Liver (tissue), 9 donors: Measurements from ENCODE around the gene CCKAR. TPM values are rescaled to one million over a fixed set of nuclear protein-coding genes. Genes with fewer than 3 reads are reported as not detected.

Source experiments
- DNase-seq: peaks from one replicate; pipeline ENCODE4 v3.0.0-alpha.2; 2017; ENCODE audit warnings: low spot score
- H3K27ac ChIP-seq, 2 donors: one replicate each; pipeline ENCODE4 v1.7.0; 2013; ENCODE audit warnings: inconsistent platforms in 2 of 2, low read length in 2 of 2, control low read depth in 1 of 2, low read depth in 1 of 2, mild to moderate bottlenecking in 1 of 2
- H3K27me3 ChIP-seq, 4 donors: one replicate each; pipeline versions ENCODE4 v1.6.1 to v1.7.0; 2013; ENCODE audit warnings: low read length in 3 of 4, inconsistent platforms in 1 of 4, mild to moderate bottlenecking in 1 of 4, moderate library complexity in 1 of 4; ENCODE audit not compliant: control insufficient read depth in 4 of 4, insufficient read depth in 4 of 4
- H3K36me3 ChIP-seq, 4 donors: one replicate each; pipeline versions ENCODE4 v1.6.1 to v1.7.0; 2013; ENCODE audit warnings: low read length in 3 of 4, mild to moderate bottlenecking in 3 of 4, low read depth in 1 of 4, moderate library complexity in 1 of 4; ENCODE audit not compliant: control insufficient read depth in 4 of 4, insufficient read depth in 3 of 4
- H3K4me1 ChIP-seq, 4 donors: one replicate each; pipeline versions ENCODE4 v1.6.1 to v1.7.0; 2013; ENCODE audit warnings: low read length in 3 of 4, mild to moderate bottlenecking in 3 of 4, moderate library complexity in 1 of 4; ENCODE audit not compliant: control insufficient read depth in 4 of 4, insufficient read depth in 4 of 4
- H3K4me3 ChIP-seq, 3 donors: one replicate each; pipeline versions ENCODE4 v1.6.1 to v1.7.0; 2013; ENCODE audit warnings: low read length in 3 of 3, control low read depth in 1 of 3, low read depth in 1 of 3, mild to moderate bottlenecking in 1 of 3
- H3K9ac ChIP-seq, 2 donors: one replicate each; pipeline ENCODE4 v1.7.0; 2013; ENCODE audit warnings: low read length in 2 of 2, mild to moderate bottlenecking in 2 of 2, moderate library complexity in 2 of 2, control low read depth in 1 of 2, low read depth in 1 of 2
- H3K9me3 ChIP-seq, 4 donors: one replicate each; pipeline versions ENCODE4 v1.6.1 to v1.7.0; 2013; ENCODE audit warnings: low read length in 3 of 4; ENCODE audit not compliant: control insufficient read depth in 4 of 4
- EGR1 ChIP-seq, 2 donors: IDR thresholded peaks; 2 replicates each; pipeline ENCODE4 v1.6.1; 2016 to 2018; ENCODE audit warnings: antibody characterized with exemption in 2 of 2, low read depth in 2 of 2
- FOXA1 ChIP-seq: IDR thresholded peaks from 2 replicates; pipeline ENCODE4 v1.6.1; 2016; ENCODE audit warnings: antibody characterized with exemption
- FOXA2 ChIP-seq: IDR thresholded peaks from 2 replicates; pipeline ENCODE4 v1.6.1; 2016; ENCODE audit warnings: antibody characterized with exemption
- HNF4A ChIP-seq, 2 donors: conservative IDR thresholded peaks; 2 replicates each; pipeline ENCODE4 v1.6.1; 2016; ENCODE audit warnings: antibody characterized with exemption in 2 of 2, mild to moderate bottlenecking in 2 of 2
- HNF4G ChIP-seq: IDR thresholded peaks from 2 replicates; pipeline ENCODE4 v1.6.1; 2016; ENCODE audit warnings: antibody characterized with exemption
- RAD21 ChIP-seq, 2 donors: IDR thresholded peaks; 2 replicates each; pipeline ENCODE4 v1.6.1; 2016; ENCODE audit warnings: antibody characterized with exemption in 2 of 2, mild to moderate bottlenecking in 2 of 2
- RXRA ChIP-seq, 2 donors: IDR thresholded peaks; 2 replicates each; pipeline ENCODE4 v1.6.1; 2017 to 2018; ENCODE audit warnings: antibody characterized with exemption in 2 of 2, mild to moderate bottlenecking in 1 of 2
- SP1 ChIP-seq: IDR thresholded peaks from 2 replicates; pipeline ENCODE4 v1.6.1; 2018; ENCODE audit warnings: antibody characterized with exemption, mild to moderate bottlenecking
- TAF1 ChIP-seq: conservative IDR thresholded peaks from 2 replicates; pipeline ENCODE4 v1.6.1; 2016; ENCODE audit warnings: antibody characterized with exemption, mild to moderate bottlenecking
- YY1 ChIP-seq: IDR thresholded peaks from 2 replicates; pipeline ENCODE4 v1.6.1; 2016; ENCODE audit warnings: antibody characterized with exemption, mild to moderate bottlenecking
- WGBS: extraction: QIAGEN DNeasy Blood & Tissue Kit; methylation state at CpG from one replicate; pipeline ENCODE4 v1.1.7; 2013; 5-methylcytosine and 5-hydroxymethylcytosine counted together
- polyA plus RNA-seq, 2 donors: library from polyadenylated mRNA; stranded (reverse) in 1 of 2; unstranded in 1 of 2; fragments of 200-250 nt in 1 of 2; fragments of >200 nt in 1 of 2; fragmentation: Nextera tagmentation in 1 of 2; extraction: Ambion mirVana in 1 of 2; gene quantifications; one replicate each; pipeline versions ENCODE4 v1.2.1 to v1.2.3, GENCODE V29; 2013 to 2015
- total RNA-seq, 2 donors: library from RNA; depleted of rRNA; stranded (reverse); fragments of >200 nt; gene quantifications; one replicate each; pipeline ENCODE4 v1.2.3, GENCODE V29; 2014
- TF ChIP-seq, protein P1 (sequence below): IDR thresholded peaks from 2 replicates; pipeline ENCODE4 v1.6.1; 2016; ENCODE audit warnings: antibody characterized with exemption
- TF ChIP-seq, protein P2 (sequence below): fragments of 150-350 bp; IDR thresholded peaks from 2 replicates; pipeline ENCODE4 v1.5.1; 2017; ENCODE audit warnings: improper control_type of control experiment, low read depth, low read length; ENCODE audit not compliant: missing input control
- TF ChIP-seq, protein P3 (sequence below): IDR thresholded peaks from 2 replicates; pipeline ENCODE4 v1.6.1; 2016; ENCODE audit warnings: antibody characterized with exemption, mild to moderate bottlenecking
- TF ChIP-seq, protein P4 (sequence below): IDR thresholded peaks from 2 replicates; pipeline ENCODE4 v1.6.1; 2016; ENCODE audit warnings: antibody characterized with exemption
- TF ChIP-seq, protein P5 (sequence below): IDR thresholded peaks from 2 replicates; pipeline ENCODE4 v1.6.1; 2016; ENCODE audit warnings: antibody characterized with exemption
- donor health status: healthy.
- donor health status: healthy.
- donor health status: healthy.
- donor health status: healthy.
- donor health status: healthy.

CCKAR gene
- total and polyA plus RNA-seq, 4 donors: not detected

DNA sequence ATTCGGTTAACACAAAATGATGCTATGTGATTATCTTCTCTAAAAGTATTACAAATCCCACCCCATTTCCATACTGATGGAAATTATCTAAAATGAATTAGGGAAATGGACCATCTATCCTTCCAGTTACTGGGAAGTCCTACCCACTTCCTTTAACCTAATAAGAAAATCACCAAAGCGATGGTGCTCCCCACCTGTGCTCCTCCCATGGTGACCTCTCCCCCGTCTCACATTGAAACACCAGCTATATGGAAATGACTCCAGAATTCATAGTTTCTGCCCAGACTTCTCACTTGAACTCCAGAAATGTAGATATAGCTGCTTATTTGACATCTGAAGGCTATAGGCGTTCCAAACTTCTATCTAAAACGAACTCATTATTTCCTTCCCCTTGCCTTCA lies 48.5 kb downstream of the CCKAR start (continued):
- TF ChIP-seq, protein P1, sequence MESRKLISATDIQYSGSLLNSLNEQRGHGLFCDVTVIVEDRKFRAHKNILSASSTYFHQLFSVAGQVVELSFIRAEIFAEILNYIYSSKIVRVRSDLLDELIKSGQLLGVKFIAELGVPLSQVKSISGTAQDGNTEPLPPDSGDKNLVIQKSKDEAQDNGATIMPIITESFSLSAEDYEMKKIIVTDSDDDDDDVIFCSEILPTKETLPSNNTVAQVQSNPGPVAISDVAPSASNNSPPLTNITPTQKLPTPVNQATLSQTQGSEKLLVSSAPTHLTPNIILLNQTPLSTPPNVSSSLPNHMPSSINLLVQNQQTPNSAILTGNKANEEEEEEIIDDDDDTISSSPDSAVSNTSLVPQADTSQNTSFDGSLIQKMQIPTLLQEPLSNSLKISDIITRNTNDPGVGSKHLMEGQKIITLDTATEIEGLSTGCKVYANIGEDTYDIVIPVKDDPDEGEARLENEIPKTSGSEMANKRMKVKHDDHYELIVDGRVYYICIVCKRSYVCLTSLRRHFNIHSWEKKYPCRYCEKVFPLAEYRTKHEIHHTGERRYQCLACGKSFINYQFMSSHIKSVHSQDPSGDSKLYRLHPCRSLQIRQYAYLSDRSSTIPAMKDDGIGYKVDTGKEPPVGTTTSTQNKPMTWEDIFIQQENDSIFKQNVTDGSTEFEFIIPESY: no peak
- TF ChIP-seq FOXA2 (no peak), HNF4G (no peak), RAD21 (IDR thresholded peaks at IDR 0.05) (no peak), HNF4A (conservative IDR thresholded peaks at IDR 0.05) (no peak), RXRA (IDR thresholded peaks at IDR 0.05) (no peak)

DNA sequence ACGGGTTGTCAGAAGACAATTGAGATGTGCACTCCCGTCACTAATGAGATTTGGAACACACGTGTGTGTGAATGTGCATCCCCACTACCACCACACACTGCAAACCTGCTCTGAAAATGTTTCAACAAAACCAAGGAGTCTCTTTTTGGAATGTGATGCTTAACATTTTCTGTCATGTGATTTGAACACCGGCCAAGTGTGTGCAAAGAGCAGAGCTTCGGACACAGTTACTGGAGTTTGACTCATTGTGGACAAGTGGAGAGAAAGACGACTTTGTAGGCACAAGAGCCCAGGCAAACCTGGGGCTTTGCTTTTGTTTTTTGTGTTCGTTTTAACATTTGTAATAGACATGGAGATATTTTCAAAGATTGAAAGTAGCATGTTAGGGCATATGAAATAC lies 49.2 kb downstream of the CCKAR start:
- WGBS: 75% methylated on average over 7 of the region's 7 CpGs
- no peak for DNase-seq
- TF ChIP-seq HNF4G (no peak), FOXA2 (no peak), RXRA (IDR thresholded peaks at IDR 0.05) (no peak), HNF4A (conservative IDR thresholded peaks at IDR 0.05) (no peak)

DNA sequence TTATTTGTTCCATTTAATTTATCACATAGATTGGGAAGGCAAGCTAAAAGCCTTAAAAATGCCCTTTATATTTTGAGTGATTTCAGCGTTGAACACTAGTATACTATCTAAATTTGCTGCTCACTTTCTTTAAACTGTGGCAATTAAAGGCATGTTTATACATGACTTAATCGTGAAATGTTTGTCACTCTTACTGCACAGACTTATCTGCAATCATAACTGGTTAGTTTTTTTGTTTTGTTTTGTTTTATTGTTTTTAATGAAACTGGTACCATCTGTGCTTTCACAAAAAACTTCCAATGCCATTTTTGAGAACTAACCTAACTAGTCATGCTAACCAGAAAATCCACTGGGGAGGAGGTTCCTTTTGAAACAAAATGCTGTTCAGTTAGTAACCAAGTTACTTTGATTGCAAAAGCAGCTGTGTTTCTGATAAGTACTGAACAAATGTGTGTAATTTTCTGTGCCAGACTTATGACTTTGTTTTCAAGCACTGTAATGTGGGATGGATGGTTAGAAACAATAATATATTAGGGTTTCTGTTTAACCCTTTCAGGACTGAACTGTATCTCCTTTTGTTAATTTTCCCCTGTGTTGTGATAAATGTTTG lies 56.1 kb downstream of the CCKAR start:
- Histone ChIP-seq H3K27me3 (no peaks in the 10 kb centered on the region), H3K27ac (no peak overlapping the region), H3K4me3 (no peak overlapping the region), H3K4me1 (no peaks in the 10 kb centered on the region), H3K9me3 (no peaks in the 10 kb centered on the region), H3K9ac (no peak overlapping the region), H3K36me3 (peaks cover 5 to 30% (median 20%) of the 10 kb centered on the region in 4 donors)
- 77% methylated on average over 2 of the region's 2 CpGs for WGBS
- DNase-seq: no peak
- TF ChIP-seq EGR1 (IDR thresholded peaks at IDR 0.05; ENCODE audit: low read depth in 2 of 2): no peak
- TF ChIP-seq, protein P2, sequence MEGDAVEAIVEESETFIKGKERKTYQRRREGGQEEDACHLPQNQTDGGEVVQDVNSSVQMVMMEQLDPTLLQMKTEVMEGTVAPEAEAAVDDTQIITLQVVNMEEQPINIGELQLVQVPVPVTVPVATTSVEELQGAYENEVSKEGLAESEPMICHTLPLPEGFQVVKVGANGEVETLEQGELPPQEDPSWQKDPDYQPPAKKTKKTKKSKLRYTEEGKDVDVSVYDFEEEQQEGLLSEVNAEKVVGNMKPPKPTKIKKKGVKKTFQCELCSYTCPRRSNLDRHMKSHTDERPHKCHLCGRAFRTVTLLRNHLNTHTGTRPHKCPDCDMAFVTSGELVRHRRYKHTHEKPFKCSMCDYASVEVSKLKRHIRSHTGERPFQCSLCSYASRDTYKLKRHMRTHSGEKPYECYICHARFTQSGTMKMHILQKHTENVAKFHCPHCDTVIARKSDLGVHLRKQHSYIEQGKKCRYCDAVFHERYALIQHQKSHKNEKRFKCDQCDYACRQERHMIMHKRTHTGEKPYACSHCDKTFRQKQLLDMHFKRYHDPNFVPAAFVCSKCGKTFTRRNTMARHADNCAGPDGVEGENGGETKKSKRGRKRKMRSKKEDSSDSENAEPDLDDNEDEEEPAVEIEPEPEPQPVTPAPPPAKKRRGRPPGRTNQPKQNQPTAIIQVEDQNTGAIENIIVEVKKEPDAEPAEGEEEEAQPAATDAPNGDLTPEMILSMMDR: no peak

More for the DNA sequence above, 49.2 kb downstream of the CCKAR start:
- Histone ChIP-seq H3K27me3 (no peaks in the 10 kb centered on the region), H3K27ac (no peak overlapping the region), H3K9me3 (no peaks in the 10 kb centered on the region), H3K4me3 (no peak overlapping the region), H3K4me1 (no peaks in the 10 kb centered on the region), H3K9ac (no peak overlapping the region), H3K36me3 (peaks cover 0 to 5% (median 0%) of the 10 kb centered on the region in 4 donors)

DNA sequence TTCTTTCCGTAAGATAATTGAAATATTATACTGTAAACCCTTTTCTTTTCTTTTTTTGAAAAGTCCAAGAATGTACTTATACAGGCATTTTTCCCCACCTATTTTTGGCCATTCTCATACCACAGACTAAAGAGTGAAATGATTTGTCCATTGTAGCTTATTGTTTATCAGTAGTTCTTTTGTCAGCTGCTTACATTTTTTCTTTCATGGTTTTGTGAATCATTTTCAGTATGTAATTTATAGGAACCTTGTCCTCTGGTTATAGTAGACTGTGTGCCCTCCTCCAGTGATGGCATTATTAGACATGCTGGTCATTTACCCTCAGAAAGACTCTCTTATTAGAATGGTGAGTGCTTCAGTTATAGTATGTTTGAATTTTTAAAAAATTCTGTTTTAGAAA lies 56.7 kb downstream of the CCKAR start:
- Histone ChIP-seq H3K4me3 (no peak overlapping the region), H3K9ac (no peak overlapping the region), H3K36me3 (peaks cover 5 to 32% (median 22%) of the 10 kb centered on the region in 4 donors), H3K27me3 (no peaks in the 10 kb centered on the region), H3K27ac (no peak overlapping the region), H3K4me1 (no peaks in the 10 kb centered on the region), H3K9me3 (no peaks in the 10 kb centered on the region)
- 92% methylated on average over 1 of the region's 1 CpG for WGBS
- DNase-seq: no peak
- TF ChIP-seq HNF4G (no peak), RAD21 (IDR thresholded peaks at IDR 0.05) (no peak), TAF1 (no peak), FOXA1 (no peak), EGR1 (IDR thresholded peaks at IDR 0.05; ENCODE audit: low read depth in 2 of 2) (no peak), SP1 (no peak), YY1 (no peak), FOXA2 (no peak)
- TF ChIP-seq, protein P3, sequence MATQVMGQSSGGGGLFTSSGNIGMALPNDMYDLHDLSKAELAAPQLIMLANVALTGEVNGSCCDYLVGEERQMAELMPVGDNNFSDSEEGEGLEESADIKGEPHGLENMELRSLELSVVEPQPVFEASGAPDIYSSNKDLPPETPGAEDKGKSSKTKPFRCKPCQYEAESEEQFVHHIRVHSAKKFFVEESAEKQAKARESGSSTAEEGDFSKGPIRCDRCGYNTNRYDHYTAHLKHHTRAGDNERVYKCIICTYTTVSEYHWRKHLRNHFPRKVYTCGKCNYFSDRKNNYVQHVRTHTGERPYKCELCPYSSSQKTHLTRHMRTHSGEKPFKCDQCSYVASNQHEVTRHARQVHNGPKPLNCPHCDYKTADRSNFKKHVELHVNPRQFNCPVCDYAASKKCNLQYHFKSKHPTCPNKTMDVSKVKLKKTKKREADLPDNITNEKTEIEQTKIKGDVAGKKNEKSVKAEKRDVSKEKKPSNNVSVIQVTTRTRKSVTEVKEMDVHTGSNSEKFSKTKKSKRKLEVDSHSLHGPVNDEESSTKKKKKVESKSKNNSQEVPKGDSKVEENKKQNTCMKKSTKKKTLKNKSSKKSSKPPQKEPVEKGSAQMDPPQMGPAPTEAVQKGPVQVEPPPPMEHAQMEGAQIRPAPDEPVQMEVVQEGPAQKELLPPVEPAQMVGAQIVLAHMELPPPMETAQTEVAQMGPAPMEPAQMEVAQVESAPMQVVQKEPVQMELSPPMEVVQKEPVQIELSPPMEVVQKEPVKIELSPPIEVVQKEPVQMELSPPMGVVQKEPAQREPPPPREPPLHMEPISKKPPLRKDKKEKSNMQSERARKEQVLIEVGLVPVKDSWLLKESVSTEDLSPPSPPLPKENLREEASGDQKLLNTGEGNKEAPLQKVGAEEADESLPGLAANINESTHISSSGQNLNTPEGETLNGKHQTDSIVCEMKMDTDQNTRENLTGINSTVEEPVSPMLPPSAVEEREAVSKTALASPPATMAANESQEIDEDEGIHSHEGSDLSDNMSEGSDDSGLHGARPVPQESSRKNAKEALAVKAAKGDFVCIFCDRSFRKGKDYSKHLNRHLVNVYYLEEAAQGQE: no peak
- TF ChIP-seq, protein P2: no peak
- TF ChIP-seq, protein P4, sequence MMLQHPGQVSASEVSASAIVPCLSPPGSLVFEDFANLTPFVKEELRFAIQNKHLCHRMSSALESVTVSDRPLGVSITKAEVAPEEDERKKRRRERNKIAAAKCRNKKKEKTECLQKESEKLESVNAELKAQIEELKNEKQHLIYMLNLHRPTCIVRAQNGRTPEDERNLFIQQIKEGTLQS: no peak
- TF ChIP-seq, protein P5, sequence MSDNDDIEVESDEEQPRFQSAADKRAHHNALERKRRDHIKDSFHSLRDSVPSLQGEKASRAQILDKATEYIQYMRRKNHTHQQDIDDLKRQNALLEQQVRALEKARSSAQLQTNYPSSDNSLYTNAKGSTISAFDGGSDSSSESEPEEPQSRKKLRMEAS: no peak
